Smooth muscle cell (in vitro differentiated cells): Measurements from ENCODE around the gene KIF18A. TPM values are rescaled to one million over a fixed set of nuclear protein-coding genes. Genes with fewer than 3 reads are reported as not detected.

Experiments
- DNase-seq: peaks from one replicate; lab custom pipeline; 2025; ENCODE audit not compliant: unreplicated experiment; lab: John Stamatoyannopoulos, UW
- H2AFZ ChIP-seq: fragments of 200-600 bp; sonication (generic); 2 replicates; pipeline ENCODE4 v1.6.0; 2016; ENCODE audit warnings: antibody characterized with exemption, low read depth, mild to moderate bottlenecking
- H3F3A ChIP-seq: fragments of 200-600 bp; sonication (generic); 2 replicates; pipeline ENCODE4 v1.6.0; 2017; ENCODE audit warnings: antibody characterized with exemption, low read depth
- H3K27ac ChIP-seq: fragments of 200-600 bp; sonication (generic); 2 replicates; pipeline ENCODE4 v1.5.1; 2016; ENCODE audit warnings: low read depth, mild to moderate bottlenecking
- H3K27me3 ChIP-seq: fragments of 200-600 bp; sonication (generic); 2 replicates; pipeline ENCODE4 v1.6.1; 2016; ENCODE audit warnings: low read depth, mild to moderate bottlenecking
- H3K36me3 ChIP-seq: fragments of 200-600 bp; sonication (generic); 2 replicates; pipeline ENCODE4 v1.5.1; 2016; ENCODE audit warnings: low read depth
- H3K4me1 ChIP-seq: fragments of 200-600 bp; sonication (generic); 2 replicates; pipeline ENCODE4 v1.5.1; 2016; ENCODE audit warnings: low read depth
- H3K4me2 ChIP-seq: fragments of 200-600 bp; sonication (generic); 2 replicates; pipeline ENCODE4 v1.6.0; 2016; ENCODE audit warnings: mild to moderate bottlenecking
- H3K4me3 ChIP-seq: fragments of 200-600 bp; sonication (generic); 2 replicates; pipeline ENCODE4 v1.5.1; 2016; ENCODE audit warnings: mild to moderate bottlenecking
- H3K79me2 ChIP-seq: fragments of 200-600 bp; sonication (generic); 2 replicates; pipeline ENCODE4 v1.6.0; 2016; ENCODE audit warnings: low read depth, mild to moderate bottlenecking
- H3K9ac ChIP-seq: fragments of 200-600 bp; sonication (generic); 2 replicates; pipeline ENCODE4 v1.6.0; 2016; ENCODE audit warnings: low read depth
- H3K9me3 ChIP-seq: fragments of 200-600 bp; sonication (generic); replicated peaks from 2 replicates; pipeline ENCODE4 v1.5.1; 2016; ENCODE audit warnings: low read depth
- H4K20me1 ChIP-seq: fragments of 200-600 bp; sonication (generic); 2 replicates; pipeline ENCODE4 v1.6.0; 2016; ENCODE audit warnings: low read depth
- CTCF ChIP-seq: fragments of 200-600 bp; sonication (generic); IDR thresholded peaks from 2 replicates; pipeline ENCODE4 v1.5.1; 2017; ENCODE audit warnings: borderline replicate concordance, mild to moderate bottlenecking, antibody characterized with exemption; ENCODE audit not compliant: insufficient read depth, poor library complexity, severe bottlenecking
- WGBS: methylation state at CpG from one replicate; pipeline ENCODE4 v1.1.7; 2016; ENCODE audit warnings: low lambda C conversion rate; 5-methylcytosine and 5-hydroxymethylcytosine counted together
- polyA plus RNA-seq: library from polyadenylated mRNA; unstranded; fragments of >200 nt; fragmentation: Nextera tagmentation; extraction: Ambion mirVana; gene quantifications from 2 replicates; pipeline ENCODE4 v1.2.1, GENCODE V29; 2016
- total RNA-seq: library from RNA; depleted of rRNA; stranded (reverse); fragments of >200 nt; gene quantifications from 2 replicates; pipeline ENCODE4 v1.2.3, GENCODE V29; 2014

Gene KIF18A
- total and polyA plus RNA-seq, 2 experiments from 2014 or later, result 2.2 to 6.7 TPM

GRCh38 chr11:28071305-28071704, 36.7 kb downstream of the KIF18A start:
- Histone ChIP-seq H2AFZ (no peak overlapping the region), H4K20me1 (no peaks in the 10 kb centered on the region), H3K27ac (no peak overlapping the region), H3K36me3 (no peaks in the 10 kb centered on the region), H3K27me3 (no peaks in the 10 kb centered on the region), H3K9me3 (no peaks in the 10 kb centered on the region), H3K4me2 (no peak overlapping the region), H3F3A (no peaks in the 10 kb centered on the region), H3K4me3 (no peak overlapping the region), H3K9ac (no peak overlapping the region), H3K4me1 (no peaks in the 10 kb centered on the region), H3K79me2 (no peaks in the 10 kb centered on the region)
- no peak for TF ChIP-seq CTCF
- 100% methylated on average over 1 of the region's 1 CpG for WGBS
- no peak for DNase-seq

- H3K4me3 ChIP-seq, result no peak overlapping the region
- H3K4me1 ChIP-seq, result no peaks in the 10 kb centered on the region
- no peaks in the 10 kb centered on the region for H3K27me3 ChIP-seq
- no peaks in the 10 kb centered on the region for H3K36me3 ChIP-seq
- no peak overlapping the region for H3K27ac ChIP-seq
- H3K79me2 ChIP-seq, result no peaks in the 10 kb centered on the region
- no peaks in the 10 kb centered on the region for H4K20me1 ChIP-seq
- TF ChIP-seq CTCF, result no peak
- H3K4me2 ChIP-seq, result no peak overlapping the region
- H3K9me3 ChIP-seq, result no peaks in the 10 kb centered on the region
- H2AFZ ChIP-seq, result no peak overlapping the region
- no peaks in the 10 kb centered on the region for H3F3A ChIP-seq
- no peak for DNase-seq
- no peak overlapping the region for H3K9ac ChIP-seq
These were observed 49.6 kb downstream of the KIF18A start for GRCh38 chr11:28058333-28058732.

GRCh38 chr11:28054821-28055220, 53.1 kb downstream of the KIF18A start:
- 97% methylated on average over 2 of the region's 2 CpGs for WGBS
- Histone ChIP-seq H3K9ac (no peak overlapping the region), H3K36me3 (no peaks in the 10 kb centered on the region), H3K4me3 (no peak overlapping the region), H3K4me2 (no peak overlapping the region), H4K20me1 (no peaks in the 10 kb centered on the region), H3K4me1 (no peaks in the 10 kb centered on the region), H3K27me3 (no peaks in the 10 kb centered on the region), H3K27ac (no peak overlapping the region), H3K9me3 (no peaks in the 10 kb centered on the region), H3F3A (no peaks in the 10 kb centered on the region), H3K79me2 (no peaks in the 10 kb centered on the region), H2AFZ (no peak overlapping the region)
- DNase-seq, result no peak
- no peak for TF ChIP-seq CTCF

- H4K20me1 ChIP-seq, result no peaks in the 10 kb centered on the region
- H3K4me2 ChIP-seq, result peak overlapping the region; percentile 8
- peaks cover 5% of the 10 kb centered on the region for H3K4me1 ChIP-seq
- H3K9me3 ChIP-seq, result no peaks in the 10 kb centered on the region
- H3K36me3 ChIP-seq, result no peaks in the 10 kb centered on the region
- H3K4me3 ChIP-seq, result no peak overlapping the region
- H3K9ac ChIP-seq, result no peak overlapping the region
- peak overlapping the region; percentile 46 for H2AFZ ChIP-seq
- 27% methylated on average over 5 of the region's 5 CpGs for WGBS
- H3K27me3 ChIP-seq, result no peaks in the 10 kb centered on the region
- no peak for DNase-seq
- TF ChIP-seq CTCF, result no peak
- H3F3A ChIP-seq, result no peaks in the 10 kb centered on the region
- no peak overlapping the region for H3K27ac ChIP-seq
- no peaks in the 10 kb centered on the region for H3K79me2 ChIP-seq
These were observed 58.4 kb downstream of the KIF18A start for GRCh38 chr11:28049338-28050216.
